HFFc6 (cell line): ENCODE results near the gene SH3PXD2A. TPM values are rescaled to one million over a fixed set of nuclear protein-coding genes. Genes with fewer than 3 reads are reported as not detected.

Source experiments
- DNase-seq: peaks from one replicate; pipeline ENCODE4 v3.0.0-alpha.2; 2018
- H3K27ac Mint-ChIP-seq: 2 replicates; pipeline ENCODE4 v1.8.0; 2020; ENCODE audit warnings: mild to moderate bottlenecking, mixed read lengths
- H3K27me3 Mint-ChIP-seq: 2 replicates; pipeline ENCODE4 v1.8.0; 2021; ENCODE audit warnings: mild to moderate bottlenecking, moderate library complexity, mixed read lengths; ENCODE audit not compliant: insufficient read depth
- H3K36me3 Mint-ChIP-seq: 2 replicates; pipeline ENCODE4 v1.8.0; 2021; ENCODE audit warnings: low read depth, mixed read lengths
- H3K4me1 Mint-ChIP-seq: 2 replicates; pipeline ENCODE4 v1.8.0; 2020; ENCODE audit warnings: low read depth, mixed read lengths
- H3K4me3 Mint-ChIP-seq: 2 replicates; pipeline ENCODE4 v1.8.0; 2020; ENCODE audit warnings: mild to moderate bottlenecking, moderate library complexity, mixed read lengths
- H3K9me3 Mint-ChIP-seq: 2 replicates; pipeline ENCODE4 v1.8.0; 2020; ENCODE audit warnings: mild to moderate bottlenecking, mixed read lengths
- CTCF ChIP-seq: fragments of 200-600 bp; sonication (generic); IDR thresholded peaks from 2 replicates; pipeline ENCODE4 v1.5.0; 2021; ENCODE audit warnings: antibody characterized with exemption, mild to moderate bottlenecking
- total RNA-seq, 6 experiments: library from RNA; stranded (reverse); fragmentation: NEBNext Ultra II Directional; extraction: Animal tissue kit (Norgen Biotek cat#: 25700); gene quantifications; 2 replicates in 1 of 6; 3 replicates in 5 of 6; pipeline ENCODE4 v1.2.3, GENCODE V29; 2021

The SH3PXD2A gene
- total RNA-seq, 6 experiments from 2014 or later, result 75.5 to 113 (median 81.1) TPM

GRCh38 chr10:103765981-103766380 is 89.4 kb downstream of the SH3PXD2A start:
- no peak for DNase-seq
- no peak overlapping the region for H3K4me3 Mint-ChIP-seq
- H3K9me3 Mint-ChIP-seq, result no peaks in the 10 kb centered on the region
- no peak for TF ChIP-seq CTCF
- peaks cover 80% of the 10 kb centered on the region for H3K4me1 Mint-ChIP-seq
- H3K27me3 Mint-ChIP-seq, result 0 out of 2 replicates have a peak, but pooled peaks cover 3% of the 10 kb centered on the region
- peak overlapping the region; percentile 91 for H3K27ac Mint-ChIP-seq
- H3K36me3 Mint-ChIP-seq, result peaks cover 10% of the 10 kb centered on the region; the same call in 1 of the 2 replicates

- DNase-seq, result peak; percentile 78
- Mint-ChIP-seq H3K4me3 (no peak overlapping the region), H3K27me3 (0 out of 2 replicates have a peak, but pooled peaks cover 3% of the 10 kb centered on the region), H3K36me3 (peaks cover 10% of the 10 kb centered on the region; the same call in 1 of the 2 replicates), H3K27ac (peak overlapping the region; percentile 91), H3K9me3 (no peaks in the 10 kb centered on the region), H3K4me1 (peaks cover 82% of the 10 kb centered on the region)
- TF ChIP-seq CTCF, result no peak
Observed at GRCh38 chr10:103765168-103765567, 90.2 kb downstream of the SH3PXD2A start.

- Mint-ChIP-seq H3K27ac (peak overlapping the region; percentile 91), H3K27me3 (0 out of 2 replicates have a peak, but pooled peaks cover 2% of the 10 kb centered on the region), H3K4me1 (peaks cover 84% of the 10 kb centered on the region), H3K9me3 (no peaks in the 10 kb centered on the region), H3K4me3 (no peak overlapping the region), H3K36me3 (peaks cover 10% of the 10 kb centered on the region; the same call in 1 of the 2 replicates)
- TF ChIP-seq CTCF, result no peak
- DNase-seq, result no peak
Observed at GRCh38 chr10:103764296-103765088, 90.9 kb downstream of the SH3PXD2A start.

GRCh38 chr10:103763374-103764202 is 91.8 kb downstream of the SH3PXD2A start:
- Mint-ChIP-seq H3K27me3 (0 out of 2 replicates have a peak, but pooled peaks cover 2% of the 10 kb centered on the region), H3K4me1 (peaks cover 88% of the 10 kb centered on the region), H3K9me3 (no peaks in the 10 kb centered on the region), H3K4me3 (no peak overlapping the region), H3K27ac (peak overlapping the region; percentile 91), H3K36me3 (peaks cover 6% of the 10 kb centered on the region; the same call in 1 of the 2 replicates)
- DNase-seq, result no peak
- TF ChIP-seq CTCF, result no peak

GRCh38 chr10:103762916-103763315 is 92.5 kb downstream of the SH3PXD2A start:
- Mint-ChIP-seq H3K27ac (peak overlapping the region; percentile 91), H3K27me3 (0 out of 2 replicates have a peak, but pooled peaks cover 2% of the 10 kb centered on the region), H3K4me1 (peaks cover 88% of the 10 kb centered on the region), H3K9me3 (no peaks in the 10 kb centered on the region), H3K4me3 (no peak overlapping the region), H3K36me3 (0 out of 2 replicates have a peak, but pooled peaks cover under 1% of the 10 kb centered on the region)
- DNase-seq, result no peak
- TF ChIP-seq CTCF, result no peak
